Ectodermal cell (in vitro differentiated cells): ENCODE measurements around the gene CSTB.

ENCODE experiments used
- H3K27ac ChIP-seq: 2 replicates; pipeline ENCODE4 v1.7.0; 2013; ENCODE audit warnings: mild to moderate bottlenecking, low read depth, low read length; ENCODE audit not compliant: insufficient read depth, poor library complexity, severe bottlenecking
- H3K27me3 ChIP-seq: 2 replicates; pipeline ENCODE4 v1.7.0; 2013; ENCODE audit warnings: mild to moderate bottlenecking, low read length; ENCODE audit not compliant: insufficient read depth, control insufficient read depth, poor library complexity, severe bottlenecking
- H3K36me3 ChIP-seq: one replicate; pipeline ENCODE4 v1.7.0; 2013; ENCODE audit warnings: low read length; ENCODE audit not compliant: control insufficient read depth, insufficient read depth
- H3K4me1 ChIP-seq: one replicate; pipeline ENCODE4 v1.7.0; 2013; ENCODE audit warnings: low read length; ENCODE audit not compliant: control insufficient read depth, insufficient read depth
- H3K4me3 ChIP-seq: 2 replicates; pipeline ENCODE4 v1.7.0; 2013; ENCODE audit warnings: low read depth, low read length, control low read depth; ENCODE audit not compliant: insufficient read depth
- H3K9me3 ChIP-seq: 2 replicates; pipeline ENCODE4 v1.7.0; 2013; ENCODE audit warnings: mild to moderate bottlenecking, low read length, moderate library complexity; ENCODE audit not compliant: control insufficient read depth
- WGBS, 2 experiments: methylation state at CpG; one replicate each; pipeline ENCODE4 v1.1.7; 2013; ENCODE audit warnings: missing lambda C conversion rate in 2 of 2; 5-methylcytosine and 5-hydroxymethylcytosine counted together

Gene CSTB

GRCh38 chr21:43817157-43818086 is 41.3 kb upstream of the CSTB start:
- H3K27ac ChIP-seq: no peak overlapping the region
- H3K36me3 ChIP-seq: no peaks in the 10 kb centered on the region
- no peak overlapping the region for H3K4me3 ChIP-seq
- no peaks in the 10 kb centered on the region for H3K9me3 ChIP-seq
- WGBS, 2 experiments: 91 to 92% methylated on average over 29 of the region's 29 CpGs
- no peaks in the 10 kb centered on the region for H3K27me3 ChIP-seq
- peaks cover 8% of the 10 kb centered on the region for H3K4me1 ChIP-seq

- 88% methylated on average over 14 of the region's 14 CpGs for WGBS, 2 experiments
- Histone ChIP-seq H3K27me3 (no peaks in the 10 kb centered on the region), H3K9me3 (no peaks in the 10 kb centered on the region)
Observed at GRCh38 chr21:43816611-43817071, 40.5 kb upstream of the CSTB start.

GRCh38 chr21:43815991-43816390 is 39.9 kb upstream of the CSTB start:
- Histone ChIP-seq H3K9me3 (no peaks in the 10 kb centered on the region), H3K36me3 (no peaks in the 10 kb centered on the region), H3K4me3 (no peak overlapping the region), H3K4me1 (peaks cover 9% of the 10 kb centered on the region), H3K27me3 (no peaks in the 10 kb centered on the region), H3K27ac (no peak overlapping the region)
- 92 to 95% methylated on average over 15 of the region's 15 CpGs for WGBS, 2 experiments

More at GRCh38 chr21:43816611-43817071, 40.5 kb upstream of the CSTB start:
- Histone ChIP-seq H3K4me1 (peaks cover 8% of the 10 kb centered on the region), H3K4me3 (no peak overlapping the region), H3K27ac (no peak overlapping the region), H3K36me3 (no peaks in the 10 kb centered on the region)

GRCh38 chr21:43815107-43815613 is 39.1 kb upstream of the CSTB start:
- H3K4me1 ChIP-seq: peaks cover 12% of the 10 kb centered on the region
- no peaks in the 10 kb centered on the region for H3K36me3 ChIP-seq
- no peaks in the 10 kb centered on the region for H3K9me3 ChIP-seq
- H3K4me3 ChIP-seq: no peak overlapping the region
- no peak overlapping the region for H3K27ac ChIP-seq
- no peaks in the 10 kb centered on the region for H3K27me3 ChIP-seq
- WGBS, 2 experiments: 50 to 53% methylated on average over 14 of the region's 27 CpGs

GRCh38 chr21:43814215-43815106 is 38.4 kb upstream of the CSTB start:
- WGBS, 2 experiments: 75 to 76% methylated on average over 28 of the region's 28 CpGs
- Histone ChIP-seq H3K9me3 (no peaks in the 10 kb centered on the region), H3K27me3 (no peaks in the 10 kb centered on the region), H3K27ac (no peak overlapping the region), H3K36me3 (no peaks in the 10 kb centered on the region), H3K4me1 (peaks cover 12% of the 10 kb centered on the region), H3K4me3 (no peak overlapping the region)

- Histone ChIP-seq H3K36me3 (no peaks in the 10 kb centered on the region), H3K4me1 (peaks cover 12% of the 10 kb centered on the region), H3K27ac (no peak overlapping the region), H3K4me3 (no peak overlapping the region), H3K27me3 (no peaks in the 10 kb centered on the region), H3K9me3 (no peaks in the 10 kb centered on the region)
- 86 to 89% methylated on average over 3 of the region's 5 CpGs for WGBS, 2 experiments
Observed at GRCh38 chr21:43813656-43813980, 37.5 kb upstream of the CSTB start.

GRCh38 chr21:43812957-43813655 is 37.0 kb upstream of the CSTB start:
- Histone ChIP-seq H3K36me3 (no peaks in the 10 kb centered on the region), H3K27me3 (no peaks in the 10 kb centered on the region), H3K4me1 (peaks cover 12% of the 10 kb centered on the region), H3K9me3 (no peaks in the 10 kb centered on the region), H3K27ac (no peak overlapping the region), H3K4me3 (no peak overlapping the region)
- WGBS, 2 experiments: 92 to 93% methylated on average over 19 of the region's 19 CpGs

GRCh38 chr21:43812139-43812821 is 36.2 kb upstream of the CSTB start:
- Histone ChIP-seq H3K9me3 (no peaks in the 10 kb centered on the region), H3K27ac (no peak overlapping the region), H3K4me1 (peaks cover 12% of the 10 kb centered on the region), H3K4me3 (no peak overlapping the region), H3K27me3 (no peaks in the 10 kb centered on the region), H3K36me3 (no peaks in the 10 kb centered on the region)
- 85 to 90% methylated on average over 27 of the region's 27 CpGs for WGBS, 2 experiments

- Histone ChIP-seq H3K4me1 (peaks cover 12% of the 10 kb centered on the region), H3K27me3 (no peaks in the 10 kb centered on the region), H3K27ac (no peak overlapping the region), H3K36me3 (no peaks in the 10 kb centered on the region), H3K9me3 (no peaks in the 10 kb centered on the region), H3K4me3 (no peak overlapping the region)
- WGBS, 2 experiments: 87 to 88% methylated on average over 24 of the region's 24 CpGs
Observed at GRCh38 chr21:43811262-43812105, 35.4 kb upstream of the CSTB start.
